D721Med (cell line): ENCODE results near the gene NKAIN1.

Experiments
- DNase-seq: peaks from one replicate; pipeline ENCODE4 v3.0.0; 2011; ENCODE audit warnings: low spot score; ENCODE audit not compliant: insufficient read length
- FAIRE-seq: peaks from 2 replicates; lab custom pipeline; 2011; peaks lifted over from hg19 to GRCh38; lab: Jason Lieb, UNC
- TF ChIP-seq, protein P1 (sequence below): IDR thresholded peaks from 2 replicates; pipeline ENCODE4 v1.5.1; 2012; ENCODE audit warnings: mild to moderate bottlenecking, control low read depth; ENCODE audit not compliant: insufficient read depth; ENCODE audit errors: missing control alignments

NKAIN1 gene

DNA sequence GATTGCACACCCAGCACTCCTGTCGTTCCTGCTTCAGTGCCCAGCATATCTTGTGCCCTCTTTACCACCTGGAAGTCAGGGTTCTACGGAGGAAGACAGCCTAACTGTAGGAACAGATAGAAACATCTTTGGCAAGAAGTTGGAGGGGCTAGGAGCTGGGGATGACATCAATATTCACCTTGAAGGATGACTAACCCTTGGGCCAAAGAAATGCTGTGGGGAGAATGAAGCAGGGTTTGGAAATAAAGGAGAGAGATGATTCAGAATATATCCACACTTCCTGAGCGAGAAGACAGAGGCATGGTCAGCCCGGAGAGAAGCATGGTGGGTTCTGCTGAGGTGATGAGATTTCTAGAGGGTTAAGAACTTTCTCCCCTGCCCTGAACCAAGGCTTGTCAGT lies 4.6 kb upstream of the NKAIN1 start:
- DNase-seq (no peak), FAIRE-seq (no peak)
- TF ChIP-seq, protein P1, sequence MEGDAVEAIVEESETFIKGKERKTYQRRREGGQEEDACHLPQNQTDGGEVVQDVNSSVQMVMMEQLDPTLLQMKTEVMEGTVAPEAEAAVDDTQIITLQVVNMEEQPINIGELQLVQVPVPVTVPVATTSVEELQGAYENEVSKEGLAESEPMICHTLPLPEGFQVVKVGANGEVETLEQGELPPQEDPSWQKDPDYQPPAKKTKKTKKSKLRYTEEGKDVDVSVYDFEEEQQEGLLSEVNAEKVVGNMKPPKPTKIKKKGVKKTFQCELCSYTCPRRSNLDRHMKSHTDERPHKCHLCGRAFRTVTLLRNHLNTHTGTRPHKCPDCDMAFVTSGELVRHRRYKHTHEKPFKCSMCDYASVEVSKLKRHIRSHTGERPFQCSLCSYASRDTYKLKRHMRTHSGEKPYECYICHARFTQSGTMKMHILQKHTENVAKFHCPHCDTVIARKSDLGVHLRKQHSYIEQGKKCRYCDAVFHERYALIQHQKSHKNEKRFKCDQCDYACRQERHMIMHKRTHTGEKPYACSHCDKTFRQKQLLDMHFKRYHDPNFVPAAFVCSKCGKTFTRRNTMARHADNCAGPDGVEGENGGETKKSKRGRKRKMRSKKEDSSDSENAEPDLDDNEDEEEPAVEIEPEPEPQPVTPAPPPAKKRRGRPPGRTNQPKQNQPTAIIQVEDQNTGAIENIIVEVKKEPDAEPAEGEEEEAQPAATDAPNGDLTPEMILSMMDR = no peak

DNA sequence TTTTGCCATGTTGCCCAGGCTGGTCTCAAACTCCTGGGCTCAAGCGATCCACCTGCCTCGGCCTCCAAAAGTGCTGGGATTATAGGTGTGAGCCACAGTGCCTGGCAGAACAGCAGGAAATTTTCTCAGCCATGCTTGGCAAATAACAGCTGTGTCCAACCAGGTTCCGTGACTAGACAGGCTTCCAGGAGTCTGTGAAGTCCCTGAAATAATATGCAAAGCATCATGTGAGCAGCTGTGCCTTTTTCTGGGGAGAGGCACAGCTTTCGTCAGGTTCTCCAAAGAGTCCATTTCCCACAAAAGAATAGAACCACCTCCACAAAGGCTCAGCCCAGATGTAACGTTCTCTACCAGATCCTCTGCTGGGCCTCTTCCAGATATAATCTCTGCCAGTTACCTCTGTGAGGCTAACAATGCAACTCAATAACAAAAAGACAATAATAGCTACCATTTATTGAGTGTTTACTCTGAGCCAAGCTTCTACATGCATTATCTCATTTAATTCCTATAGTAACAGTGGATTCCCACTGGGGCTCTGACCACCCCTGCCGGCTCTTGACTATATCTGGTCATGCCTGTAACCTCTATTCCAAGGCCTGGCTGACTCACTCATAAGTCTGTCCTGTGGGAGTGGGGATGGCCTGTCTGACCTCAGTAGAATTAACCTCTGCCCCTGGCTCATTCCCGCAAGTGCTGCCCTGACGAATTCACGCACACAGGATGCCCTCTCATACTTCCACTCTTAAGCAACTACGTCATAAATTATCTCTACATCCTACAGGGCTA lies 4.0 kb upstream of the NKAIN1 start:
- FAIRE-seq = no peak
- DNase-seq = no peak
- TF ChIP-seq, protein P1 = no peak

DNA sequence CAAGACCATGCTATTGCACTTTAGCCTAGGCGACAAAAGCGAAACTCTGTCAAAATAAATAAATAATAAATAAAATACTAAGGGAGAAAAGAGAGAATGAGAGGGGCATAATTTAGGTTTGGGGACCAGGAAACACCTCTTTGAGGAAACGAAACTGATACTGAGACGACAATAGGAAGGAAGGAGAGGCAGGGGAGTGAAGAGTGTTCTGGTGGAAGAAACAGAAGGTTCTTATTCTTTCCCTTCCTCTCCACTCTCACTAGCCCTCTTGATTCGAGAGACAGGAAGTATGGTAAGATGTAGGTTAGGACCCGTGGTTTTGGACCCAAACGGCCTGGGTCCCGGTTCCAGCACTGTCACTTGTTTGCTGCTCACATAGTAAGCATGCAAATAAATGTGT lies 1.6 kb upstream of the NKAIN1 start:
- FAIRE-seq (no peak), DNase-seq (no peak)
- TF ChIP-seq, protein P1 = no peak

DNA sequence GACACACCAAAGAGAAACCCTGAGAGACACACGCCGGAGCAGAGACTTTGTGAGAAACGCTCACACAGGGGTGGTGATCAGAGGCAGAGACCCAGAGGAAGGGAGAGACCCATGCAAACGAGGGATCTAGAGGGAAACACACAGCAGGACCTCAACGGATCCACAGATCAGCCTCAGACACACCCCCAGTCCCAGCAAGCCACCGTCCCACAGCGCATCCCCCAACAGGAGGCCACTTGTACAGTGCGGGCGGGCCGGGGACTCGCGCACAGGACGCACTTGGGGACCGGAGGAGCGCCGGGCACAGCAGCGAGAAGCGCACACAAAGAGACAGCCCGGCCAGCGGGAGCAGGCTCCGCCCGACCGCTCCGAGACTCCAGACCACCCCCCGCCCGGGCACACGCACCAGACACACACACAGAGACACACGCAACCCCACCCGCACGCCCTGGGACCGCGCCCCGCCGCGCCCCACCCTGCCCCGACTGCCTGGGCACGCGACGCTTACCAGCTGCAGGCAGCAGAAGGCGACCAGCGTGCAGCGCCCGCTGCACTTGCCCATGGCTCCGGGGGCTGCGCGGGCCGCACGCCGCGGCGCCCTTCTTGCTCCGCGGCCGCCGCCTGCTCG lies 587 bp downstream of the NKAIN1 start:
- TF ChIP-seq, protein P1 = no peak
- FAIRE-seq (no peak), DNase-seq (no peak)

DNA sequence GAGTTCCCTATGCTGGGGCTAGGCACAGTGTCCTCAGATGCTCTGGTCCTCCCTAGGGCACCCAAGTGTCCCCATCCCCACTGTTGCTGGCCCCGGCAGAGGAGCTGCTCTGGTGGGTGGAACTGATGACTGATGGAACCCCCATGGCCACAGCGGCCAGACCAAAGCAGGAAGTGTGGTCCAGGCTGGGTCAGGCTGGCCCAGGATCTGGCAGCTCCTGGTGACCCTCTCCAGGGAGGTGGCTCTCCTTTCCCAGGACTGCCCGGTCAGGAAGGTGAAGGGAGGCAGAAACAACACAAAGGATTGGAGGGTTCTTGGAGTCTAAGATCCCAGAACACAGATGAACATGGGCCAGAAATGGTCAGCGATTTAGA lies 1.1 kb downstream of the NKAIN1 start:
- DNase-seq (no peak), FAIRE-seq (no peak)
- TF ChIP-seq, protein P1 = no peak

DNA sequence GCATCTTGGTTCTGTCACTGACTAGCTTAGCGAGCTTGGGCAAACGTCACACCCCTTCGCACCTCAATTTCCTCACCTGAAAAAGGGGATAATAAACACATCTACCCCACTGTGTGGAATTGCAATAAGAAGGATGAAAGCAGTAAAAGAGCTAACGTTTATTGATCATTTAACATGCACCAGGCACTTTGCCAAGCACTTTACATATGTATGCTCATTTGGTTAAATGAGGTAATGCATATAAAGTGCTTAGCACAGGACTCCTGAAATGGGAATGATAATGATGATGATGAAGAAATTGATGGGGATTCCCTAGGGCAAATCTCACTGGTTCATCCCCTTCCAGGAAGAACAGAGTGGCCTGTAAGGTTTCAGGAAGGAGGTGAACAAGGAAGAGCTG lies 4.8 kb downstream of the NKAIN1 start:
- no peak for FAIRE-seq
- no peak for DNase-seq

More for the DNA sequence above, 4.8 kb downstream of the NKAIN1 start:
- TF ChIP-seq, protein P1 = no peak
